Activated T-cell treated with anti-CD3 and anti-CD28 coated beads for 1 hour (primary cell): ENCODE results near the gene TSGA10IP.

Experiments
- DNase-seq: peaks from one replicate; pipeline ENCODE4 v3.0.0-alpha.2; 2020; ENCODE audit warnings: low read depth

TSGA10IP gene

DNA sequence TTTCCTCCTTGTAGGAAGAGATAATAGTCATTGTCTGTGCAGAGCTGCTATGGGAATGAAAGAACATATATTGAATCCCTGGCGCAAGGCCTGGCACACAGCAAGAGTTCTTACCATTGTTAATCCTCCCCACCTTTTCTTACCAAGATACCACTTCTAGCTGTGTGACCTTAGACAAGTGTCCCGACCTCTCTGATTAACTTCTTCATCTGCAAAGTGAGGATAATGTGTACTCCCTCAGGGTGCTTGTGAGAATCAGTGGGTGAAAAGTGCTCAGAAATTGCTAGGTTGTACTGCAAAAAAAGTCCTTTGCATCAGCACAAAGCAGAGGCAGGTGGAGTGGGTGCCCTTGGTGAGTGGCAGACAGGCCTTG lies 62.8 kb downstream of the TSGA10IP start:
- no peak for DNase-seq

- no peak for DNase-seq
These were observed 63.3 kb downstream of the TSGA10IP start for GRCh38 chr11:66008468-66009101.
